HCT116 (cell line): ENCODE results near the gene AADAT.

Experiments used
- CTCF ChIP-seq, 3 experiments: fragments of 200-600 bp in 1 of 3; sonication (generic) in 1 of 3; IDR thresholded peaks in 2 of 3; conservative IDR thresholded peaks in 1 of 3; 2 replicates each; pipeline ENCODE4 v1.5.1; 2012 to 2017; ENCODE audit warnings: low read depth in 2 of 3, low read length in 2 of 3, antibody characterized with exemption in 1 of 3, borderline replicate concordance in 1 of 3, control low read depth in 1 of 3, mild to moderate bottlenecking in 1 of 3, mixed read lengths in 1 of 3, mixed run types in 1 of 3, moderate library complexity in 1 of 3; ENCODE audit not compliant: insufficient read depth in 1 of 3
- EZH2 ChIP-seq: fragments of 200-600 bp; sonication (generic); IDR thresholded peaks from 2 replicates; pipeline ENCODE4 v1.6.1; 2017; ENCODE audit warnings: antibody characterized with exemption, mixed run types
- POLR2AphosphoS5 ChIP-seq: IDR thresholded peaks from 2 replicates; pipeline ENCODE4 v1.6.1; 2011; ENCODE audit warnings: mild to moderate bottlenecking, low read depth, low read length, moderate library complexity
- ZNF274 ChIP-seq: fragments of 200-500 bp; sonication (Bioruptor generic); IDR thresholded peaks from 2 replicates; pipeline ENCODE4 v1.6.1; 2014; ENCODE audit warnings: mild to moderate bottlenecking, low read depth, low read length, inconsistent platforms

- TF ChIP-seq CTCF (IDR thresholded peaks at IDR 0.05 in 2 of 3, conservative IDR thresholded peaks at IDR 0.05 in 1 of 3; ENCODE audit: borderline replicate concordance in 1 of 3, insufficient read depth in 1 of 3, low read depth in 2 of 3, low read length in 2 of 3) = no peak
- TF ChIP-seq EZH2 = no peak
- no peak for TF ChIP-seq POLR2AphosphoS5
- TF ChIP-seq ZNF274 = no peak
These were observed 746 bp upstream of the AADAT start for GRCh38 chr4:170090352-170091052.
